ENCODE results near the gene COG5.

The COG5 gene

DNA sequence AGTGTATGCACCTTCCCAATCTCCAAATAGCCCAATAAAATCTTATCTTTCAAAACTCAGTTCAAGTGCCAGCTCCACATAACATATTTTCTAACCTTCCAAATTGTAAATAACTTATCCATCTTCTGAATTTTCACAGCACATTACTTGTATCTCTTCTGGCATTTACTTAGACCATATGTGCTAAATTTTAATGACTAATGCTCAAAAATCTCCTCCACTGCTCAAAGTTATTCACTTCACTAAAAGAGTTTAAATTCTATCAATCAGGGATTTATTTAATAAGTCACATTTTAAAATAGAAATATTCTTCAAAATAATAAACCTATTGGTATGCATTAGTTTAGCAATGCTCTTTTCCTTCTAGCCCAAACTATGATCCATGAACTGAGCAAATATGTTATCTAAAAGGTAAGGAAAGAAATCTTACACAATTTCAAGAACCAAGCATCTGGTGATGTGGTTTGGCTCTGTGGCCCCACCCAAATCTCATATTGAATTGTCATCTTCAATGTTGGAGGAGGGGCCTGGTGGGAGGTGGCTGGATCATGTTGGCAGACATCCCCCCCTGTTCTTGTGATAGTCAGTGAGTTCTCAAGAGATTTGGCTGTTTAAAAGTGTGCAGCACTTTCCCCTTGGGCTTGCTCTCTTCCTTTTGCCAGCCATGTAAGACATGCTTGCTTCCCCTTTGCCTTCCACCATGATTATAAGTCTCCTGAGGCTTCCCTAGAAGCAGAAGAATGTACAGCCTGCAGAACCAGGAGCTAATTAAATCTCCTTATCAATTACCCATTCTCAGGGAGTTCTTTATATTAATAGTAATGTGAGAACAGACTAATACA is 121.9 kb downstream of the COG5 start:
- Mint-ChIP-seq H3K27ac (no peak overlapping the region), H3K4me1 (no peaks in the 10 kb centered on the region), H3K9me3 (peaks cover 0 to 4% of the 10 kb centered on the region in 2 donors), H3K27me3 (no peaks in the 10 kb centered on the region), H3K36me3 (peaks cover 13 to 15% of the 10 kb centered on the region in 2 donors), H3K4me3 (no peak overlapping the region)
- DNase-seq: no peak
- no peak for ATAC-seq (replicated peaks)

DNA sequence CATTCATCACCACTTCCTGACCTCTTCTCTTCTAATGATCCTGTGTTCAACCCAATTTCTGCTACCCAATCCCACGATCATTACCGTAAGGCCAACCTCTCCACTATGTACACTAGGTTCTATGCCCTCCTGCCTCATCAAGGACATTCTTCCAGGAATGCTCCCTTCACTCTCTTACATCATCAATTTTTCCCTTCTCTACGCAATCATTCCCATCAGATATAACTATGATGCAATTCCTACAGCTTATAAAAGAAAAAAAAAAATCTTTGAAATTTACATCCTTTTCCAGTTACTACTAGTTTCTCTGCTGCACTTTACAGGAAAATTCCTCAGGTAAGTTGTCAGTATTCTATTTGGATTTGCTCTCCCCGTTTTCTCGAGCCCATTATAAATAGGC is 124.7 kb downstream of the COG5 start:
- Mint-ChIP-seq H3K4me3 (no peak overlapping the region), H3K36me3 (peaks cover 25 to 28% of the 10 kb centered on the region in 2 donors), H3K27me3 (no peaks in the 10 kb centered on the region), H3K9me3 (peaks cover 7 to 10% of the 10 kb centered on the region in 2 donors), H3K4me1 (peaks cover 0 to 2% of the 10 kb centered on the region in 2 donors), H3K27ac (no peak overlapping the region)
- ATAC-seq (replicated peaks): no peak
- DNase-seq: no peak

- Mint-ChIP-seq H3K36me3 (peaks cover 22 to 31% of the 10 kb centered on the region in 2 donors), H3K9me3 (peaks cover 6 to 10% of the 10 kb centered on the region in 2 donors), H3K4me1 (peaks cover 2 to 8% of the 10 kb centered on the region in 2 donors), H3K4me3 (no peak overlapping the region), H3K27me3 (no peaks in the 10 kb centered on the region), H3K27ac (no peak overlapping the region)
- ATAC-seq (replicated peaks): no peak
- DNase-seq: no peak
Observed at GRCh38 chr7:107435749-107436148, 128.0 kb downstream of the COG5 start.

GRCh38 chr7:107432261-107432660 is 131.5 kb downstream of the COG5 start:
- Mint-ChIP-seq H3K36me3 (peaks cover 35 to 51% of the 10 kb centered on the region in 2 donors), H3K27ac (no peak overlapping the region), H3K27me3 (no peaks in the 10 kb centered on the region), H3K9me3 (peaks cover 10 to 12% of the 10 kb centered on the region in 2 donors), H3K4me3 (no peak overlapping the region), H3K4me1 (peaks cover 6 to 15% of the 10 kb centered on the region in 2 donors)
- DNase-seq (no peak), ATAC-seq (replicated peaks) (no peak)

DNA sequence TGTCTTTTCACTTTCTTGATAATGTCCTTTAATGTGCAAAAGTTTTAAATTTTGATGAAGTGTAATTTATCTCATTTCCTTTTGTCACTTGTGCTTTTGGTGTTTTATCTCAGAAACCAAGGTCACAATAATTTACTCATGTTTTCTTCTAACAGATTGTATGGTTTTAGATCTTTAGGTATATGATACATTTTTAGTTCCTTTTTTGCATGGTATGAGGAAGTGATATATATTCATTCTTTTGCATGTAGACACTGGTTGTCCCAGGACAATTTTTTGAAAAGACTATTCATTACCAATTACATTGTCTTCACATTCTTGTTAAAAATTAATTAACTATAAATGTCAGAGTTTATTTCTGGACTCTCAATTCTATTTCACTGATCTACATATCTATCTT is 133.7 kb downstream of the COG5 start:
- DNase-seq (no peak), ATAC-seq (replicated peaks) (peak; percentile 54 to 63)
- Mint-ChIP-seq H3K9me3 (peaks cover 3 to 9% of the 10 kb centered on the region in 2 donors), H3K36me3 (peaks cover 27 to 42% of the 10 kb centered on the region in 2 donors), H3K4me1 (peaks cover 6 to 15% of the 10 kb centered on the region in 2 donors), H3K27ac (peak overlapping the region; percentile 2), H3K27me3 (no peaks in the 10 kb centered on the region), H3K4me3 (no peak overlapping the region)

DNA sequence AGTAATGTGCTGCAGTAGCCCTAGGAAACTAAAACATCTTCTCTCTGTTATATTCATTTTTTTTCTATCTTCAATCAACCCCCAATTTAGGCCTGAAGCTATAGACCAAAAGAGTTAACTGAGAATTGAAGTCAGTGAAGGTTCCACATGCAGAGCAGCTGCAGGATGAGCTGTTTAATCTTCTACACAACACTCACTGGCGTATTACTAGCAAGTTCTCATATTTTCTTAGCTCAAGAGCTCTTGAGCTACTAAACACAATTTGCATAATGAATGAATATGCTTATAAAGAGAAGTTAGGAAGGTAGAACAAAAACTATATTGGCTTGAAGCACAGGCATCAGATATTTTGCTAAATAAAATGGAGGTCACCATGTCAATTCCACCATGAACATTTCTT is 135.1 kb downstream of the COG5 start:
- H3K27ac Mint-ChIP-seq: no peak overlapping the region
- peaks cover 0 to 9% of the 10 kb centered on the region in 2 donors for H3K9me3 Mint-ChIP-seq
- H3K4me3 Mint-ChIP-seq: no peak overlapping the region
- ATAC-seq (replicated peaks) (no peak), DNase-seq (no peak)
- no peaks in the 10 kb centered on the region for H3K27me3 Mint-ChIP-seq
- H3K36me3 Mint-ChIP-seq: peaks cover 23 to 37% of the 10 kb centered on the region in 2 donors
- peaks cover 4 to 18% of the 10 kb centered on the region in 2 donors for H3K4me1 Mint-ChIP-seq

- no peak overlapping the region for H3K4me3 Mint-ChIP-seq
- peaks cover 4 to 23% of the 10 kb centered on the region in 2 donors for H3K4me1 Mint-ChIP-seq
- H3K9me3 Mint-ChIP-seq: peaks cover 0 to 7% of the 10 kb centered on the region in 2 donors
- no peaks in the 10 kb centered on the region for H3K27me3 Mint-ChIP-seq
- no peak overlapping the region for H3K27ac Mint-ChIP-seq
- H3K36me3 Mint-ChIP-seq: peaks cover 17 to 33% of the 10 kb centered on the region in 2 donors
- no peak for DNase-seq
- no peak for ATAC-seq (replicated peaks)
Observed at GRCh38 chr7:107427462-107427861, 136.3 kb downstream of the COG5 start.

- Mint-ChIP-seq H3K36me3 (peaks cover 14 to 23% of the 10 kb centered on the region in 2 donors), H3K4me3 (no peak overlapping the region), H3K27me3 (no peaks in the 10 kb centered on the region), H3K4me1 (peaks cover 3 to 15% of the 10 kb centered on the region in 2 donors), H3K27ac (no peak overlapping the region), H3K9me3 (peaks cover 0 to 4% of the 10 kb centered on the region in 2 donors)
- no peak for DNase-seq
- ATAC-seq (replicated peaks): no peak
Observed at GRCh38 chr7:107414198-107414597, 149.5 kb downstream of the COG5 start.

DNA sequence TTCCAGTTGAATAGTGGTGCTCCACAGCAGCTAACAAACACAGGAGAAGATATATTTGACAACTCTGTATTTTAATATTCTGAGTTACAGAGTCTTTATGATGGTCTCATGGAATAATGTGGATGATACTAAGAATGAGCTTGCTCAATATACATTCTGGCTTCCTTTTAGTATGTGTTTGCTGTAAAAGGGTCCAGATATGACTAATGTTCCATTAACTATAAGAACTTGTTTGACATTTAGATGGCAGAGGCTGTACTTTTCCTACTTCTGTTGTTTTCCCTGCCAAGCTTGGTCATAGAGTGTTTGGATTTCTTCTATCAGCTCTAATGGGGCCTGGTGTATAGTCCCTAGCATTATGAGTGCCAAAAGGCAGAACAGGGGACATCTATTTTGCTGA is 155.4 kb downstream of the COG5 start:
- H3K36me3 Mint-ChIP-seq: peaks cover 23 to 42% of the 10 kb centered on the region in 2 donors

GRCh38 chr7:107405559-107405958 is 158.2 kb downstream of the COG5 start:
- DNase-seq (no peak), ATAC-seq (replicated peaks) (no peak)
- Mint-ChIP-seq H3K9me3 (peaks cover 0 to under 1% of the 10 kb centered on the region in 2 donors), H3K4me1 (peaks cover 2 to 27% of the 10 kb centered on the region in 2 donors), H3K36me3 (peaks cover 21 to 38% of the 10 kb centered on the region in 2 donors), H3K4me3 (no peak overlapping the region), H3K27ac (no peak overlapping the region), H3K27me3 (no peaks in the 10 kb centered on the region)

More for the DNA sequence above, 155.4 kb downstream of the COG5 start:
- H3K27me3 Mint-ChIP-seq: no peaks in the 10 kb centered on the region
- ATAC-seq (replicated peaks) (peak; percentile 60 to 67), DNase-seq (no peak)
- H3K27ac Mint-ChIP-seq: no peak overlapping the region
- H3K4me3 Mint-ChIP-seq: no peak overlapping the region
- H3K9me3 Mint-ChIP-seq: peaks cover 0 to 4% of the 10 kb centered on the region in 2 donors
- H3K4me1 Mint-ChIP-seq: peaks cover 6 to 32% of the 10 kb centered on the region in 2 donors

DNA sequence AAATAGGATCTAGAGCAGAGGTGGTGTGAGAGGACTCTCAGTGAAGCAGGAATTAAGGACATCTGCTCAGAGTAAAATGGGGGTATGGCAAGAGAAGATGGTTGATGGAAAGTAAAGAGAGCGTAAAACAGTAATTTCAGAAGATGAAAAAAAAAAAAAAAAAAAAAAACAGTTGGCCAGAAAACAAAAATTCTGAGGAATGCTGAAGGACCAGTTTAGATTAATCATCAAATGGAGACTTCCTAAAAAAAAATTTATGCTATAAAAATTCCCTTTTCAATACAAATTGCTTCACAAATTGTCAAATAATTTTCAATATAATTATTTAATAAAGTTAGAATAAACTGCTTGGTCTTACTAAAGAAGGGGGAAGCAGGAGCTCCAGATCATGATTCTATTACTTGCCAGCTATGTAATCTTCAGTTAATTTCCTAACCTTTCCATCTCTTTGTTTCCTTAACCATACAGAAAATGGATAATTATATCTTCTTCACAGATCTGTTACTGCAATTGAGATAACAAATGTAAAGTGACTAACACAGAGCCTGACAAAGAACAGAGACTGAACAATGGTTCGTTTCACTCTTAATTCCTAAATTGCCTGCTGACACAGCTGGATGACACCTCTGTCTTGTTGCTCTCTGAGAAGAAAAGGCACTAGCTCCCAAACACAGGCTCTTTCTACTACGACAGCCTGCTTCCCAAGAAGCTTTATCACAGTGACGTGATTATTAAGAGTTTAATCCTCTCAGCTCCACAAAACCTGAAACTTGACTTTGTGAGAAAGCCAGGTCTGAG is 158.8 kb downstream of the COG5 start:
- Mint-ChIP-seq H3K4me1 (peaks cover 2 to 24% of the 10 kb centered on the region in 2 donors), H3K36me3 (peaks cover 20 to 34% of the 10 kb centered on the region in 2 donors), H3K9me3 (no peaks in the 10 kb centered on the region), H3K27me3 (no peaks in the 10 kb centered on the region), H3K4me3 (no peak overlapping the region), H3K27ac (no peak overlapping the region)
- DNase-seq (no peak), ATAC-seq (replicated peaks) (no peak)

- Mint-ChIP-seq H3K36me3 (peaks cover 7 to 24% of the 10 kb centered on the region in 2 donors), H3K4me3 (no peak overlapping the region), H3K9me3 (peaks cover 0 to 4% of the 10 kb centered on the region in 2 donors), H3K27me3 (no peaks in the 10 kb centered on the region), H3K4me1 (no peaks in the 10 kb centered on the region), H3K27ac (no peak overlapping the region)
- ATAC-seq (replicated peaks) (no peak), DNase-seq (no peak)
Observed at GRCh38 chr7:107398161-107398560, 165.6 kb downstream of the COG5 start.

GRCh38 chr7:107396990-107397389 is 166.7 kb downstream of the COG5 start:
- Mint-ChIP-seq H3K4me3 (no peak overlapping the region), H3K9me3 (peaks cover 0 to 4% of the 10 kb centered on the region in 2 donors), H3K4me1 (no peaks in the 10 kb centered on the region), H3K27me3 (no peaks in the 10 kb centered on the region), H3K27ac (no peak overlapping the region), H3K36me3 (peaks cover 7 to 30% of the 10 kb centered on the region in 2 donors)
- ATAC-seq (replicated peaks) (peak; percentile 33 to 43), DNase-seq (no peak)

DNA sequence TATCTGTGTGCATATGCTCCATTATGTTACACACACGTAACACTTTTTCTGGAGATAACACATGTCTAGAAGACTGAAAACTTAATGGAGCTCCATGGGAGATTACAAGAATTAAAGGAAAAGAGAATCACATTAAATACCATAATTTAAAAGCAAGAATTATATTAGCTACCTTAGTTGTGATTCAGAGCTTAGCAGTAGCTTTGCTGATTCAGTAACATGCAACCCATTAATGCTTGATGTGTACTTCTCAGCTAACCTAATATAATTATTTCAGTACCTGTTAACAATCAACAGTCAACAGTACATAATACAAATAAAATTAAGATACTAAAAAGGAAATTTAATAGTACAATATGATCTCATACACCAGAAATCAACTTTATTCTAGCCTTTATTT is 167.6 kb downstream of the COG5 start:
- ATAC-seq (replicated peaks) (no peak), DNase-seq (no peak)
- no peaks in the 10 kb centered on the region for H3K4me1 Mint-ChIP-seq
- H3K9me3 Mint-ChIP-seq: peaks cover 0 to 4% of the 10 kb centered on the region in 2 donors
- no peak overlapping the region for H3K27ac Mint-ChIP-seq
- H3K27me3 Mint-ChIP-seq: no peaks in the 10 kb centered on the region
- H3K4me3 Mint-ChIP-seq: no peak overlapping the region
- H3K36me3 Mint-ChIP-seq: peaks cover 9 to 32% of the 10 kb centered on the region in 2 donors

All from stimulated activated naive B cell treated with anti-CD40 and anti-IgM and Interleukin-4, amounts not matched to agents 10 μg/mL and 1 μg/mL and 100 μg/mL, for 72 hours (primary cell).